Smooth muscle cell (in vitro differentiated cells): ENCODE data around the gene GLIS2. TPM values are rescaled to one million over a fixed set of nuclear protein-coding genes. Genes with fewer than 3 reads are reported as not detected.

Source experiments
- DNase-seq: peaks from one replicate; lab custom pipeline; 2025; ENCODE audit not compliant: unreplicated experiment; lab: John Stamatoyannopoulos, UW
- H2AFZ ChIP-seq: fragments of 200-600 bp; sonication (generic); 2 replicates; pipeline ENCODE4 v1.6.0; 2016; ENCODE audit warnings: antibody characterized with exemption, low read depth, mild to moderate bottlenecking
- H3F3A ChIP-seq: fragments of 200-600 bp; sonication (generic); 2 replicates; pipeline ENCODE4 v1.6.0; 2017; ENCODE audit warnings: antibody characterized with exemption, low read depth
- H3K27ac ChIP-seq: fragments of 200-600 bp; sonication (generic); 2 replicates; pipeline ENCODE4 v1.5.1; 2016; ENCODE audit warnings: low read depth, mild to moderate bottlenecking
- H3K27me3 ChIP-seq: fragments of 200-600 bp; sonication (generic); 2 replicates; pipeline ENCODE4 v1.6.1; 2016; ENCODE audit warnings: low read depth, mild to moderate bottlenecking
- H3K36me3 ChIP-seq: fragments of 200-600 bp; sonication (generic); 2 replicates; pipeline ENCODE4 v1.5.1; 2016; ENCODE audit warnings: low read depth
- H3K4me1 ChIP-seq: fragments of 200-600 bp; sonication (generic); 2 replicates; pipeline ENCODE4 v1.5.1; 2016; ENCODE audit warnings: low read depth
- H3K4me2 ChIP-seq: fragments of 200-600 bp; sonication (generic); 2 replicates; pipeline ENCODE4 v1.6.0; 2016; ENCODE audit warnings: mild to moderate bottlenecking
- H3K4me3 ChIP-seq: fragments of 200-600 bp; sonication (generic); 2 replicates; pipeline ENCODE4 v1.5.1; 2016; ENCODE audit warnings: mild to moderate bottlenecking
- H3K79me2 ChIP-seq: fragments of 200-600 bp; sonication (generic); 2 replicates; pipeline ENCODE4 v1.6.0; 2016; ENCODE audit warnings: low read depth, mild to moderate bottlenecking
- H3K9ac ChIP-seq: fragments of 200-600 bp; sonication (generic); 2 replicates; pipeline ENCODE4 v1.6.0; 2016; ENCODE audit warnings: low read depth
- H3K9me3 ChIP-seq: fragments of 200-600 bp; sonication (generic); replicated peaks from 2 replicates; pipeline ENCODE4 v1.5.1; 2016; ENCODE audit warnings: low read depth
- H4K20me1 ChIP-seq: fragments of 200-600 bp; sonication (generic); 2 replicates; pipeline ENCODE4 v1.6.0; 2016; ENCODE audit warnings: low read depth
- WGBS: methylation state at CpG from one replicate; pipeline ENCODE4 v1.1.7; 2016; ENCODE audit warnings: low lambda C conversion rate; 5-methylcytosine and 5-hydroxymethylcytosine counted together
- polyA plus RNA-seq: library from polyadenylated mRNA; unstranded; fragments of >200 nt; fragmentation: Nextera tagmentation; extraction: Ambion mirVana; gene quantifications from 2 replicates; pipeline ENCODE4 v1.2.1, GENCODE V29; 2016
- total RNA-seq: library from RNA; depleted of rRNA; stranded (reverse); fragments of >200 nt; gene quantifications from 2 replicates; pipeline ENCODE4 v1.2.3, GENCODE V29; 2014
- TF ChIP-seq, protein P1 (sequence below): fragments of 200-600 bp; sonication (generic); IDR thresholded peaks from 2 replicates; pipeline ENCODE4 v1.5.1; 2017; ENCODE audit warnings: borderline replicate concordance, mild to moderate bottlenecking, antibody characterized with exemption; ENCODE audit not compliant: insufficient read depth, poor library complexity, severe bottlenecking

The GLIS2 gene
- total and polyA plus RNA-seq, 2 experiments from 2014 or later, result 2.8 to 9.2 TPM

DNA sequence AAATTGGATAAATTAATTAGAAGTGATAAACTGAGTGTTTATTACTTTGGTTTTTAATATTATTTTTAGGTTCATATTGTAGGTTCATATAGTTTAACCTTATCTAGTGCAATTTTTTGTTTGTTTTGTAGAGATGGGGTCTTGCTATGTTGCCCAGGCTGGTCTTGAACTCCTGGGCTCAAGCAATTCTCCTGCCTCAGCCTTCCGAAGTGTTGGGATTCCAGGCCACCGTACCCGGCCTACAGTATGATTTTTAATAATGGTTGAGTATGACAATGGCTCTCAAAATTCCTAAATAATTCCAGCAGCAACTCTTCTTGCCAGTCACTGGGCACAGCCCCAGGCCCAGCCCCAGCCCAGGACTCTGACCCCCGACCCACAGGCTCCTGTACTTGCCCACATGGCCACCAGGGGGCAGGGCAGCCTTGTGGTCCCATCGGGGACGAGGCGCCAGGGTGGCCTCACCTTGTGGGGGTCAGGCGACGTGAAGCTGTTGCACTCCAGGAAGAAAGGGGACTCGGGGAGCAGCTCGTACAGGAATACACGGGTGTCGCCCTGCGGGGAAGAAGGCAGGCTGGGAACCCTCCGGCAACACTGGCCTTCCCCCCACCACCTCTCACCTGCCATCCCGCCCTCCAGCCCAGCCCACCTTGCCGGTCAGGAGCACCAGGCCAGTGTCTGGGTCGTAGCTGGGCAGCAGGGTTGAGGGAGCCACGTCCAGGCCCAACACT is 43.1 kb downstream of the GLIS2 start:
- H3K4me1 ChIP-seq, result no peaks in the 10 kb centered on the region
- no peak overlapping the region for H3K4me2 ChIP-seq
- no peaks in the 10 kb centered on the region for H3K27me3 ChIP-seq
- H4K20me1 ChIP-seq, result no peaks in the 10 kb centered on the region
- H3K9ac ChIP-seq, result no peak overlapping the region
- H3K36me3 ChIP-seq, result no peaks in the 10 kb centered on the region
- H3K27ac ChIP-seq, result no peak overlapping the region
- 42% methylated on average over 18 of the region's 19 CpGs for WGBS
- no peaks in the 10 kb centered on the region for H3F3A ChIP-seq
- no peaks in the 10 kb centered on the region for H3K9me3 ChIP-seq
- H3K79me2 ChIP-seq, result no peaks in the 10 kb centered on the region
- H2AFZ ChIP-seq, result no peak overlapping the region
- no peak overlapping the region for H3K4me3 ChIP-seq
- DNase-seq, result peak; percentile 47
- TF ChIP-seq, protein P1, sequence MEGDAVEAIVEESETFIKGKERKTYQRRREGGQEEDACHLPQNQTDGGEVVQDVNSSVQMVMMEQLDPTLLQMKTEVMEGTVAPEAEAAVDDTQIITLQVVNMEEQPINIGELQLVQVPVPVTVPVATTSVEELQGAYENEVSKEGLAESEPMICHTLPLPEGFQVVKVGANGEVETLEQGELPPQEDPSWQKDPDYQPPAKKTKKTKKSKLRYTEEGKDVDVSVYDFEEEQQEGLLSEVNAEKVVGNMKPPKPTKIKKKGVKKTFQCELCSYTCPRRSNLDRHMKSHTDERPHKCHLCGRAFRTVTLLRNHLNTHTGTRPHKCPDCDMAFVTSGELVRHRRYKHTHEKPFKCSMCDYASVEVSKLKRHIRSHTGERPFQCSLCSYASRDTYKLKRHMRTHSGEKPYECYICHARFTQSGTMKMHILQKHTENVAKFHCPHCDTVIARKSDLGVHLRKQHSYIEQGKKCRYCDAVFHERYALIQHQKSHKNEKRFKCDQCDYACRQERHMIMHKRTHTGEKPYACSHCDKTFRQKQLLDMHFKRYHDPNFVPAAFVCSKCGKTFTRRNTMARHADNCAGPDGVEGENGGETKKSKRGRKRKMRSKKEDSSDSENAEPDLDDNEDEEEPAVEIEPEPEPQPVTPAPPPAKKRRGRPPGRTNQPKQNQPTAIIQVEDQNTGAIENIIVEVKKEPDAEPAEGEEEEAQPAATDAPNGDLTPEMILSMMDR, result peak; percentile 98

DNA sequence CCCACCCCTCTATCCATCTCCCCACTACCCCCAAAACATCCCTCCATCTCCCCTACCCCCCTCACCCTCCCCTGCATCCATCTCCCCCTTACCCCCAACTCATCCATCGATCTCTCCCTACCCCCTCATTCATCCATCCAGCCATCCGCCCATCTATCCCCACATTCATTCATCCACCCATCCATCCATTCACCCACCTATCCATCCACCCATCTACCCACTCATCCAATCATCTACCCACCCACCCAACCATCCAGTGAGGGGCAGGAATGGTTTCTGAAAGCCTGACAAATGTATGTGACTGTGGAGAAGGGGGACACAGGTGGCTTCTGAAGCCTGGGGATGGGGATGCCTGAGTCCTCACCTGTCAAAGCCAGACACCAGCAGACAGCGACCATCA is 44.0 kb downstream of the GLIS2 start:
- no peaks in the 10 kb centered on the region for H3K9me3 ChIP-seq
- H2AFZ ChIP-seq, result no peak overlapping the region
- no peaks in the 10 kb centered on the region for H3K36me3 ChIP-seq
- no peak overlapping the region for H3K4me2 ChIP-seq
- H3K4me3 ChIP-seq, result no peak overlapping the region
- H3K4me1 ChIP-seq, result no peaks in the 10 kb centered on the region
- no peaks in the 10 kb centered on the region for H3F3A ChIP-seq
- 98% methylated on average over 3 of the region's 3 CpGs for WGBS
- TF ChIP-seq, protein P1, result no peak
- no peak overlapping the region for H3K27ac ChIP-seq
- H3K27me3 ChIP-seq, result no peaks in the 10 kb centered on the region
- no peak overlapping the region for H3K9ac ChIP-seq
- H3K79me2 ChIP-seq, result no peaks in the 10 kb centered on the region
- no peak for DNase-seq
- H4K20me1 ChIP-seq, result no peaks in the 10 kb centered on the region

DNA sequence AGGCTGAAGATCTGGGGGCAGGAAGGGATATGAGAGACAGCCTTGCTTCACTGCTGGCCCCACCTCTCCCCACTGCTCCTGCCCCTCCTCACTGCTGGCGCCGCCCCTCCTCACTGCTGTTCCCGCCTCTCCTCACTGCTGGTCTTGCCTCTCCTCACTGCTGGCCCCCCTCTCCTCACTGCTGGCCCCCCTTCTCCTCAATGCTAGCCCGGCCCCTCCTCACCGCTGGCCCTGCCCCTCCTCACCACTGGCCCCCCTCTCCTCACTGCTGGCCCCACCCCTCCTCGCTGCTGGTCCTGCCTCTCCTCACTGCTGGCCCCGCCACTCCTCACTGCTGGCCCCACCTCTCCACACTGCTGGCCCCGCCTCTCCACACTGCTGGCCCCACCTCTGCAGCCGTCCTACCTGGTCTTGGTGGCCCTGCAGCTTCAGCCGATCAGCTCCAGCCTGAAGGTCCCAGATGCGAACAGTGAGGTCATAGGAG is 44.7 kb downstream of the GLIS2 start:
- Histone ChIP-seq H3K4me2 (no peak overlapping the region), H2AFZ (no peak overlapping the region), H4K20me1 (no peaks in the 10 kb centered on the region), H3K9me3 (no peaks in the 10 kb centered on the region), H3K36me3 (no peaks in the 10 kb centered on the region), H3K27me3 (no peaks in the 10 kb centered on the region), H3K4me3 (no peak overlapping the region), H3F3A (no peaks in the 10 kb centered on the region), H3K4me1 (no peaks in the 10 kb centered on the region), H3K27ac (no peak overlapping the region), H3K9ac (no peak overlapping the region), H3K79me2 (no peaks in the 10 kb centered on the region)
- no peak for DNase-seq
- 83% methylated on average over 7 of the region's 11 CpGs for WGBS
- TF ChIP-seq, protein P1, result no peak
